HG03139 (cell line): ENCODE results near the gene LASP1NB.
"Not testable (repeated sequence)": the region's sequence is repeated elsewhere in the genome, so short reads cannot be mapped to it uniquely, and the experiment has no call there.

Experiments used
- ATAC-seq: cut with Tn5 transposase; IDR thresholded peaks from one replicate; pipeline ENCODE4 v1.9.1; 2021; ENCODE audit not compliant: unreplicated experiment

The LASP1NB gene

GRCh38 chr17:38896346-38896954, 29.0 kb upstream of the LASP1NB start:
- no peak for ATAC-seq

- no peak for ATAC-seq
Observed at GRCh38 chr17:38897176-38897575, 28.2 kb upstream of the LASP1NB start.

- ATAC-seq = no peak
Observed at GRCh38 chr17:38897671-38898290, 27.6 kb upstream of the LASP1NB start.

GRCh38 chr17:38898291-38898679, 27.1 kb upstream of the LASP1NB start:
- peak; percentile 8 for ATAC-seq

- peak; percentile 72 for ATAC-seq
Observed at GRCh38 chr17:38898812-38899348, 26.5 kb upstream of the LASP1NB start.

- ATAC-seq = no peak
Observed at GRCh38 chr17:38899421-38899820, 26.0 kb upstream of the LASP1NB start.

- ATAC-seq = no peak
Observed at GRCh38 chr17:38900978-38901656, 24.3 kb upstream of the LASP1NB start.

- no peak for ATAC-seq
Observed at GRCh38 chr17:38903404-38903803, 22.0 kb upstream of the LASP1NB start.

- no peak for ATAC-seq
Observed at GRCh38 chr17:38904892-38905291, 20.5 kb upstream of the LASP1NB start.

- no peak for ATAC-seq
Observed at GRCh38 chr17:38905375-38905774, 20.0 kb upstream of the LASP1NB start.

- no peak for ATAC-seq
Observed at GRCh38 chr17:38906460-38907228, 18.8 kb upstream of the LASP1NB start.

GRCh38 chr17:38907930-38908675, 17.3 kb upstream of the LASP1NB start:
- ATAC-seq = no peak

- ATAC-seq = no peak
Observed at GRCh38 chr17:38908676-38909181, 16.7 kb upstream of the LASP1NB start.

GRCh38 chr17:38910325-38910724, 15.1 kb upstream of the LASP1NB start:
- no peak for ATAC-seq

GRCh38 chr17:38911081-38911730, 14.2 kb upstream of the LASP1NB start:
- ATAC-seq = no peak

- ATAC-seq = not testable (repeated sequence)
Observed at GRCh38 chr17:38911731-38912081, 13.7 kb upstream of the LASP1NB start.

GRCh38 chr17:38912221-38912813, 13.1 kb upstream of the LASP1NB start:
- no peak for ATAC-seq

GRCh38 chr17:38914741-38915638, 10.4 kb upstream of the LASP1NB start:
- no peak for ATAC-seq

GRCh38 chr17:38915639-38915995, 9.8 kb upstream of the LASP1NB start:
- ATAC-seq = no peak
